Thyroid gland (tissue), 4 donors: ENCODE measurements around the gene CIAO3. TPM values are rescaled to one million over a fixed set of nuclear protein-coding genes. Genes with fewer than 3 reads are reported as not detected.

ENCODE experiments used
- DNase-seq, 2 donors: peaks; one replicate each; pipeline ENCODE4 v3.0.0-alpha.2; 2019
- H3K27ac ChIP-seq, 3 donors: fragments of 200-600 bp; sonication (generic); 1 replicate in 2 of 3; 2 replicates in 1 of 3; pipeline ENCODE4 v1.5.1; 2016 to 2019; ENCODE audit warnings: mild to moderate bottlenecking in 1 of 3, moderate library complexity in 1 of 3
- H3K27me3 ChIP-seq: fragments of 200-600 bp; sonication (generic); one replicate; pipeline ENCODE4 v1.5.1; 2019
- H3K36me3 ChIP-seq, 2 donors: fragments of 200-600 bp; sonication (generic); one replicate each; pipeline ENCODE4 v1.5.1; 2016 to 2019
- H3K4me1 ChIP-seq, 2 donors: fragments of 200-600 bp; sonication (generic); one replicate each; pipeline ENCODE4 v1.5.1; 2017 to 2019
- H3K4me3 ChIP-seq, 3 donors: fragments of 200-600 bp; sonication (generic); replicated peaks in 1 of 3; 1 replicate in 2 of 3; 2 replicates in 1 of 3; pipeline ENCODE4 v1.5.1; 2016; ENCODE audit warnings: mild to moderate bottlenecking in 1 of 3
- H3K9me3 ChIP-seq: fragments of 200-600 bp; sonication (generic); one replicate; pipeline ENCODE4 v1.5.1; 2017
- POLR2A ChIP-seq, 2 donors: fragments of 450-650 bp; IDR thresholded peaks; one replicate each; pipeline ENCODE4 v1.6.1; 2017; ENCODE audit warnings: antibody characterized with exemption in 2 of 2, mild to moderate bottlenecking in 2 of 2, moderate library complexity in 1 of 2
- WGBS, 2 donors: methylation state at CpG; one replicate each; pipeline ENCODE4 v1.1.5; 2017; 5-methylcytosine and 5-hydroxymethylcytosine counted together
- intact Hi-C: fragments of 100-400 bp; cut with DNase I; formaldehyde crosslinking; loops from one replicate; pipeline ENCODE4 v1.15.1; 2023
- total RNA-seq, 4 donors: library from RNA; depleted of rRNA; stranded (reverse); fragments of >200 nt; gene quantifications; one replicate each; pipeline ENCODE4 v1.2.3, GENCODE V29; 2016
- TF ChIP-seq, protein P1 (sequence below), 6 experiments: fragments of 200-600 bp in 3 of 6; fragments of 450-650 bp in 3 of 6; sonication (generic) in 3 of 6; IDR thresholded peaks; one replicate each; pipeline ENCODE4 v1.5.1; 2016 to 2019; ENCODE audit warnings: antibody characterized with exemption in 6 of 6, mild to moderate bottlenecking in 2 of 6, inconsistent platforms in 1 of 6, moderate library complexity in 1 of 6

Gene CIAO3
- total RNA-seq, 4 donors from 2014 or later = 38.7 to 53.8 (median 44.6) TPM

DNA sequence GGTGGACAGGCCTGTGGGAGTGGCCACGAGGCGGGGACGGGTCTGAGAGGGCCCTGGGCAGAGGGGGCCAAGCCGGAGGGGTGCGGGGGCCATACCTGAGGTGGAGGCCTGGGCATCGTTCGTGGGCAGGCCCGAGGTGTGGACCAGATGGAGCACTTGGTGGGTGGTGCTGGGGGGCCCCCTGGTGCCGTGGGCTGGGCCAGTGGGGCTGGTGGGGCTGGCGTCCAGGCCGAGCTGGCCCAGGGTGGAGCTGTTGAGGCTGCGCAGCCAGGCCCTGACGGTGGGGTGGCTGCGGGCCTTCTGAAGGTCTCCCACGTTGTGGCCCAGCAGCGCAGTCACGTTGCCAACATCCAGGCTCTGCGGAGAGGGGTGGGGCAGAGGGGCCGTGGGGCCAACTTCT is 29.1 kb upstream of the CIAO3 start:
- DNase-seq = no peak
- H3K27me3 ChIP-seq = no peaks in the 10 kb centered on the region
- no peak overlapping the region for H3K4me3 ChIP-seq

DNA sequence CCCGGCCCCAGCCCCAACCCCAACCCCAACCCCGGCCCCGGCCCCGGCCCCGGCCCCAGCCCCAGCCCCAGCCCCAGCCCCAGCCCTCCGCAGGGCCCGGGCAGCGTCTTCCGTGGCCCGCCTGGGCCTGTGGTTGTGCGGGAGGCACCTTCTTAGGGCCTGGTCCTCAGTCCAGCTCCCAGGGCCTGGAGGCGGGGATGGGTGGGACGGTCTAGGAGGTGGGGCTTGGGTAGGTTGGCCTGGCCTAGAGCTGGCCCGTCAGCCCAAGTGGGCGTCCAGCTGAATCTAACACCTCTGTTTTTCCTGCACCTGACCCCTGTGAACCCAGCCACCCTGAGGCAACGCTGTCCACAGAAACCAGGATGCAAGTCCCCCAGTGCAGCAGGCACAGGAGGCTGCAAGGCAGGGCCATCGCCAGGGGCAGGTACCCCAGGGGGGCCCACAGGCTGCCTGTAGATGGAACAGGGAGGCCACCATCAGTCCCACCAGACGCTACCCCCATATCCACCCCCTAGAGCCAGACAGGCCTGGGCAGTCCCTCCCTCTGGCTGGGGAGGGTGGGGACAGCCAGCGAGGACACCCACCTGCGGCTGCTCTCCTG is 28.5 kb upstream of the CIAO3 start:
- no peak overlapping the region for H3K4me3 ChIP-seq
- no peaks in the 10 kb centered on the region for H3K9me3 ChIP-seq
- H3K27ac ChIP-seq = no peak overlapping the region
- 86 to 91% methylated on average over 6 to 11 of the region's 20 CpGs for WGBS, 2 donors
- intact Hi-C loops = no loop called here
- no peak for DNase-seq
- H3K27me3 ChIP-seq = no peaks in the 10 kb centered on the region
- no peaks in the 10 kb centered on the region for H3K36me3 ChIP-seq
- no peak for TF ChIP-seq POLR2A (IDR thresholded peaks at IDR 0.05)
- TF ChIP-seq, protein P1, sequence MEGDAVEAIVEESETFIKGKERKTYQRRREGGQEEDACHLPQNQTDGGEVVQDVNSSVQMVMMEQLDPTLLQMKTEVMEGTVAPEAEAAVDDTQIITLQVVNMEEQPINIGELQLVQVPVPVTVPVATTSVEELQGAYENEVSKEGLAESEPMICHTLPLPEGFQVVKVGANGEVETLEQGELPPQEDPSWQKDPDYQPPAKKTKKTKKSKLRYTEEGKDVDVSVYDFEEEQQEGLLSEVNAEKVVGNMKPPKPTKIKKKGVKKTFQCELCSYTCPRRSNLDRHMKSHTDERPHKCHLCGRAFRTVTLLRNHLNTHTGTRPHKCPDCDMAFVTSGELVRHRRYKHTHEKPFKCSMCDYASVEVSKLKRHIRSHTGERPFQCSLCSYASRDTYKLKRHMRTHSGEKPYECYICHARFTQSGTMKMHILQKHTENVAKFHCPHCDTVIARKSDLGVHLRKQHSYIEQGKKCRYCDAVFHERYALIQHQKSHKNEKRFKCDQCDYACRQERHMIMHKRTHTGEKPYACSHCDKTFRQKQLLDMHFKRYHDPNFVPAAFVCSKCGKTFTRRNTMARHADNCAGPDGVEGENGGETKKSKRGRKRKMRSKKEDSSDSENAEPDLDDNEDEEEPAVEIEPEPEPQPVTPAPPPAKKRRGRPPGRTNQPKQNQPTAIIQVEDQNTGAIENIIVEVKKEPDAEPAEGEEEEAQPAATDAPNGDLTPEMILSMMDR (IDR thresholded peaks at IDR 0.05) = no peak
- no peaks in the 10 kb centered on the region for H3K4me1 ChIP-seq

More for the DNA sequence above, 29.1 kb upstream of the CIAO3 start:
- no peaks in the 10 kb centered on the region for H3K4me1 ChIP-seq
- TF ChIP-seq POLR2A (IDR thresholded peaks at IDR 0.05) = no peak
- TF ChIP-seq, protein P1 (IDR thresholded peaks at IDR 0.05) = no peak
- H3K9me3 ChIP-seq = no peaks in the 10 kb centered on the region
- H3K27ac ChIP-seq = no peak overlapping the region
- 77 to 78% methylated on average over 14 to 15 of the region's 19 CpGs for WGBS, 2 donors
- intact Hi-C loops = no loop called here
- H3K36me3 ChIP-seq = no peaks in the 10 kb centered on the region

DNA sequence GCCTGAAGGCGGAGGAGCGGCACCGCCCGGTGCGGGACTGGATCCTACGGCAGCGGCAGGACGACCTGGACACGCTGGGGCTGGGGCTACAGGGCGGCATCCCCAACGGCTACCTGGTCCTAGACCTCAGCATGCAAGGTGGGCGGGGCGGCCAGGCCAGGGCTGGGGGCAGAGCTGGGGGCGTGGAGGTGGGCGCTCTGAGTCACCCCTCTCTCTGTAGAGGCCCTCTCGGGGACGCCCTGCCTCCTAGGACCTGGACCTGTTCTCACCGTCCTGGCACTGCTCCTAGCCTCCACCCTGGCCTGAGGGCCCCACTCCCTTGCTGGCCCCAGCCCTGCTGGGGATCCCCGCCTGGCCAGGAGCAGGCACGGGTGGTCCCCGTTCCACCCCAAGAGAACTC is 27.6 kb upstream of the CIAO3 start:
- Histone ChIP-seq H3K36me3 (no peaks in the 10 kb centered on the region), H3K27me3 (no peaks in the 10 kb centered on the region), H3K4me3 (no peak overlapping the region), H3K27ac (no peak overlapping the region), H3K4me1 (no peaks in the 10 kb centered on the region), H3K9me3 (no peaks in the 10 kb centered on the region)
- WGBS, 2 donors = 87 to 88% methylated on average over 4 to 6 of the region's 21 CpGs
- no peak for DNase-seq
- no peak for TF ChIP-seq POLR2A (IDR thresholded peaks at IDR 0.05)
- TF ChIP-seq, protein P1 (IDR thresholded peaks at IDR 0.05) = no peak
- intact Hi-C loops = no loop called here

DNA sequence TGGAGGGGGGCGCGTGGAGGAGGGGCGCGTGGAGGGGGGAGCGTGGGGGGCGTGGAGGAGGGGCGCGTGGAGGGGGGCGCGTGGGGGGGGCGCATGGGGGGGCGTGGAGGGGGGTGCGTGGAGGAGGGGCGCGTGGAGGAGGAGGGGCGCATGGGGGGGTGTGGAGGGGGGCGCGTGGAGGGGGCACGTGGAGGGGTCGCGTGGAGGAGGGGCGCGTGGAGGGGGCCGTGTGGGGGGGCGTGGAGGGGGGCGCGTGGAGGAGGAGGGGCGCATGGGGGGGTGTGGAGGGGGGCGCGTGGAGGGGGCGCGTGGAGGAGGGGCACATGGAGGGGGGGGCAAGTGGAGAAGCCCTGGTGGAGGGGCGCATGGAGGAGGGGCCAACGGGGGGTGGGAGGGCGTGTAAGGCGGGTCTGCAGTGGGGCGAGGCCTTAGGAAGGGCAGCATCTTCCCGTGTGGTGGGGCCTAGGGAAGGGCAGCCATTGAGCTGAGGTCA is 27.0 kb upstream of the CIAO3 start:
- no peaks in the 10 kb centered on the region for H3K9me3 ChIP-seq
- TF ChIP-seq, protein P1 (IDR thresholded peaks at IDR 0.05) = no peak
- no peak for TF ChIP-seq POLR2A (IDR thresholded peaks at IDR 0.05)
- no peaks in the 10 kb centered on the region for H3K36me3 ChIP-seq
- no peaks in the 10 kb centered on the region for H3K27me3 ChIP-seq
- 75 to 81% methylated on average over 16 to 19 of the region's 38 CpGs for WGBS, 2 donors
- intact Hi-C loops = no loop called here
- DNase-seq = no peak
- no peak overlapping the region for H3K27ac ChIP-seq
- H3K4me3 ChIP-seq = no peak overlapping the region
- no peaks in the 10 kb centered on the region for H3K4me1 ChIP-seq

DNA sequence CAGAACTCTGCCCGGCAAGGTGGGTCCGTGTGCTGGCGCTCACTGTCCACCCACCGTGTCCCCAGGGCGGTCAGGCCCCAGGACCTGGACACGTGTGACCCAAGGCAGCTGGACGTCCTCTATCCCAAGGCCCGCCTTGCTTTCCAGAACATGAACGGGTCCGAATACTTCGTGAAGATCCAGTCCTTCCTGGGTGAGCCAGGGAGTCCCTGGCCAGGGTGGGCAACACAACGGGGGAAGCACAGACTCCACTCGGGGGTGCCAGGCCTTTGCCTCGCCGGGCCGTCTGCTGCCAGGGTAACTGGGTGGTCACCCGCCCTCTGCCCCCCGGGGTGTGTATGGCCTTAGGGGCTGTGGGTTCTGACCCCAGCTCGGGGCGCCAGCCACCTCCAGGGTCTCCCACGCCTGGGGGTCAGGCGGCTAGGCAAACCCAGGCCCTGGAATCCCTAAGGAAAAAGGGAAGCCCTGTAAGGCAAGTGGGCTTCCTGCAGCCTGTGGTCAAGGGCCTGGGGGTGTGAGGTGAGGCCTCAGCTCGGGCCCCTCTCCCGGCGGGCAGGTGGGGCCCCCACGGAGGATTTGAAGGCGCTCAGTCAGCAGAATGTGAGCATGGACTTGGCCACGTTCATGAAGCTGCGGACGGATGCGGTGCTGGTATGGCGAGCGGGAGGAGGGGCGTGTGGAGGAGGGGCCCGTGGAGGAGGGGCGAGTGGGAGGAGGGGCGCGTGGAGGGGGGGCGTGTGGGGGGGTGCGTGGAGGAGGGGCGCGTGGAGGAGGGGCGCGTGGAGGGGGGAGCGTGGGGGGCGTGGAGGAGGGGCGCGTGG is 26.2 kb upstream of the CIAO3 start:
- no peaks in the 10 kb centered on the region for H3K27me3 ChIP-seq
- DNase-seq = no peak
- WGBS, 2 donors = 64 to 74% methylated on average over 14 to 24 of the region's 48 CpGs
- H3K4me1 ChIP-seq = no peaks in the 10 kb centered on the region
- no peak overlapping the region for H3K4me3 ChIP-seq
- H3K9me3 ChIP-seq = no peaks in the 10 kb centered on the region
- intact Hi-C loops = no loop called here
- no peaks in the 10 kb centered on the region for H3K36me3 ChIP-seq
- no peak for TF ChIP-seq POLR2A (IDR thresholded peaks at IDR 0.05)
- TF ChIP-seq, protein P1 (IDR thresholded peaks at IDR 0.05) = no peak
- H3K27ac ChIP-seq = no peak overlapping the region
